A172 (cell line): ENCODE measurements around the gene IGSF3. TPM values are rescaled to one million over a fixed set of nuclear protein-coding genes. Genes with fewer than 3 reads are reported as not detected.
"Not testable (repeated sequence)": the region's sequence is repeated elsewhere in the genome, so short reads cannot be mapped to it uniquely, and the experiment has no call there.

Source experiments
- DNase-seq: peaks from one replicate; pipeline ENCODE4 v3.0.0-alpha.2; 2015; ENCODE audit warnings: low spot score
- total RNA-seq: library from RNA; depleted of rRNA; stranded (reverse); fragments of >200 nt; shearing (Covaris generic); gene quantifications from 2 replicates; pipeline ENCODE4 v1.2.3, GENCODE V29; 2014

The IGSF3 gene
- total RNA-seq, 1 experiment from 2014 or later, result 20.9 TPM

DNA sequence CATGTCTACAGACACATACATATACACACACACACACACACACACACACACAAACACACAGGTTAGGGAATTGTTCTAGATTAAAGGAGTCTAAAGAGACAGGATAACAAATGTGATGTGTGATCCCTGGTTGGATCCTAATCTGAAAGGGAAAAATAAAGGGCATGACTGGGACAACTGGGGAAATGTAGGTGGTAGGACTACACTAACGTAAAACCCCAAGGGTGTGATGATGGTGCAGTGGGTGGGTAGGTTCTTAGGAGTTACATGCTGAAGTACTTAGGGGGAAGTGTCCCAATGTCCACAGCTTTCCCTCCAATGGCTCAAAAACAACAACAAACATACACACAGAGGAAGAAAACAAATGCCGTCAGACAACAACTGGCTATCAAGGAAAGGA lies 68.2 kb downstream of the IGSF3 start:
- not testable (repeated sequence) for DNase-seq

DNA sequence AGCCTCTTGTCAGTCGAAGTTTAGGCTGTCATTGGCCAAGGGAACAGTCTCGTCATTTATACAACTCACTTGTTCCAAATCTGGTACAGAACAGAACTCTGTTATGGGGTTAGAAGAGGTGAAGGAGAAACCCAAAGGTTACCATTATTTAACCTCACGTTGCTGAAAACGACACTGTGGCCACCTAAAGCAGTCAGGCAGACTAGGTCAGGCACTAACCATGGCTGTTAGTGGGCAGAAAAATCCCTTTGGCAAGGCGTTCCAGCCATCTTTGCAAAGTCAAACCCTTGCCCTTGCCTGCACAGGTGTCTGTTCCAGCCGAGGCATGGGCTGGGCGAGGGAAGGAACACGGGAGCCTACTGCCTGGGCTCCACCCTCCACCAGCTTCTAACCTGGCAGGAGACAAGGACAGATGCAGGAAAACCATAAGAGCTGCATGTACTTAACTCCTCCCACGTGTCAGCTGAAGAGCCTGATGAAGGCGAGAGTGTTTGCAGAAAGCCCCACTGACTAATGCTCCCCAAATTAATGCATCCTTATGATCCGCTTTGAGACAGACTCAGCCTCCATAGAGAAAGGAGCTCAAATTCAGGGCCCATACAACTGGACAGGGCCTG lies 69.0 kb downstream of the IGSF3 start:
- DNase-seq, result not testable (repeated sequence)

DNA sequence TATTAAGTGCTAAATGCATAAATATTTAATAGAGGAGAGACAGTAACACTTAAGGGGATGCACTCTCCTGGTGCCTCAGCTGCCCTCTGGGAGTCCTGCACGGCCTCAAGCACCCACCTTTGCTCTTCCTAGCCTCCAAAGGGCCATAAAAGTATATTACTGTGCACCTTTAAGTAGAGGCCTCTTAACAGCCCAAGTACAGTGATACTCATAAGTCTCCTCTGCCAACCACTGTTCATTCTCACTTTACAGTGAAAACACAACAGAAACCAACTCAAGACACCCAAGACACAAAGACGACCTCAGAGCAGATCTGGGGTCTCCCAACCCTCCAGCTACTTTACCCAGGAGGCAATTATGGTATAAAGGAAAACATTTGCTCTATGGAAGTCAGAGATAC lies 70.1 kb downstream of the IGSF3 start:
- not testable (repeated sequence) for DNase-seq

DNA sequence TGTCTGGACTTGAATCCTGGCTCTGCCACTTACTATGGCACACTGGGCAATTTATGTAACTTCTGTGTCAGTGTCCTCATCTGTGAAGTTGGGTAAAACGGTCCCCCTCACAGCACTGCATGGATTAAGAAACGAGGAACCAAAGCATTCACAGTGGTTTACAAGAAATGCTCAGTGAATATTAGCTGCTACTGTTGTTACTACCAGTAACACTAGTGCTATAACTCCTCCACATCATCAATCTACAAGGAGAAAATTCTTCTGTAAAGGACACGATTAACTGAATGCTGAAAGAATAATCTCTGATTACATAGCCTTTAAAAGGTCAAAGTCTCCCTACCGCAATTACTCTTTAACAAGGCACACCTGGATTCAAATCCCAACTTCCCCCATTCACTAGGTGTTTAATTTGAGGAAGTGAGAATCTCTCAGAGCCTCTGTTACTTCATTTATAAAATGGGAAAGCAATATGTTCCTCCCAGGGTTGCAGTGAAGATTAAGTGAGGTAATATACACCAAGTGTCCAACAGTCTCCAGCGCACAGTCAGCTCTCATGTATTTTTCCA lies 70.7 kb downstream of the IGSF3 start:
- DNase-seq, result not testable (repeated sequence)

DNA sequence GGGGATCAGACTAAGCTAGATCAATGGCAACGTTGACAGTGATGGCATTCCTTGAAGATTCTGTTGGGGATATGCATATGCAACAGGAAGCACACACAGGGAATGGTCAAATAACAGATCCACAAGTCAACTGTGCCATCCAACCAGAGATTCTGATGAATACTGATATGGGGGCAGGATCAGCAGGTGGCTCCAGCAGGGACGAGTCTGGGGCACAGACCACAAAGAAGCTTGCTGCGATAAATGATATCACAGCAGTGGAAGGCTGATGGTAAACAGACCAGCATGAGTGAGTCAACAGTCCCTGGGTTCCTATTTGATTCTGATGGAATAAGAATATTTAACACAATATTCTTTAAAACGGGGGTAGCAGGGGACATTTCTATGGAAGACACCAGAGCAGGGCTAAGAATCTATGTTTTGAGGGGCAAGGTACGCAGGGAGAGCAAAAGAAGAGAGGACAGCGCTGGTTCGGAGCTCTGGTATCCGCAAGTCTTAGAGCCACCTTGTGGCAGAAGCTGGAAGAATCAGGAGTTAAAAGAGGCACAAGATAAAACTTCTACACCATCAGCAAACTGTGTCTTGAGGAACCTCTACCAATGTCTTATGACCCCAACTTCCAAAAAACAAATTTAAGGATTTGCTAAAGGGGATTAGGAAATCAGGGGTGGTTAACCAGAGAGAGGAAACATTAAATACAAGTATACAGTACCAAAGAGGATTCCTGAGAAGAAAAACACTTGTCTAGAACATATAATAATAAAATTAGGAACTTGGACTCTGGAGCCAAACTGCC lies 71.4 kb downstream of the IGSF3 start:
- DNase-seq, result peak; percentile 21

DNA sequence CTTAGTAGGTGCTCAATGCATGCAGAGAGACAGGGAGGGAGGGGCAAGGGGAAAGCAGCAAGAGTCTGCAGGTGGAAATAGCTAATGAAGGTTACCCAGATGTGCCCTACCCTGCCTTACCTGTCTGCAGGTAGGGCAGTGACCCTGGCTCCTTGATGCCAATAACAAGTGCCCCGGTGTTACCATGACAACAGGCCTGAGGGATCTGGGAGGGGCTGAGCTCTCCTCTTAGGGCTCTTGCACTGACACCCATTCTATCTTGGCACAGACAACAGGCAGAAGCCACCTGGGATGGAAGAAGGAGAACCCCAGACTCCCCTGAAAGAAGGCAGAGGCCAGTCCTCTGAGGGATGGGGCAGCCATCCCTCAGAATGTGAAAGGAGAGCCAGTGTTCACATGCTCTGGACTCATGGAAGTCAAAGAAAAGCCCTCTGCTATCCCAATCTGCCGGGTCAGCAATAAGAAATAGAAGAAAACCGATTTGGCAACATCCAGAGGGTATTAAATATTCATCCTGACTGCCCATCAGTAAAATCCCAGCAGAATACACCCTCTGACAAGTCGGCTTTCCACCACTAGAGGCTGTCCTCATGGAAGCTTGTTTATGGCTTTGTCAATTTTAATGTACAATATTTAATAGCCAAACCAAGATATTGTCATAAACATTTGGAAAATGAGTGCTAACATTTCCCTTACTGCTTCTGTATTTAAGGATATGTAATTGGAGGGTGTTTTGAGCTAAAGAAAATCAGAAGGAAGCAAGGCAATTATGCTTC lies 72.3 kb downstream of the IGSF3 start:
- not testable (repeated sequence) for DNase-seq

DNA sequence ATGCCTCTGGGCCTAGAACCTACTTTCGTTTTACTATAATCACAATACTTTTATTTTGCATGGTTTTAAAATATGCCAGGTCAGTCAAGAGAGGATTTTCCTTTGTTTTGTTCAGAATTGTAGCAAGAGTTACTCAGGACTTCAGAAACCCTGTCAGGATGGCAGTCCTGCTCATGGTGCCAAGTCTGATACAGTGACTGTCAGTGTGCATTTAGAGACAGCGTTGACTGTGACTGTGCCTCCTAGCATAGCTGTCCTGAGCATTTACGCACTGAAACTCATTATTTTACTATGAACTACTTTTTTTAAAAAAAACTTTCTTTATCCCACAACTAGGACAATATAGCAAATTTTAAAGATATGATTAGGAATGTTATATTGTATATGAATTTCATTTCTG lies 73.6 kb downstream of the IGSF3 start:
- not testable (repeated sequence) for DNase-seq

DNA sequence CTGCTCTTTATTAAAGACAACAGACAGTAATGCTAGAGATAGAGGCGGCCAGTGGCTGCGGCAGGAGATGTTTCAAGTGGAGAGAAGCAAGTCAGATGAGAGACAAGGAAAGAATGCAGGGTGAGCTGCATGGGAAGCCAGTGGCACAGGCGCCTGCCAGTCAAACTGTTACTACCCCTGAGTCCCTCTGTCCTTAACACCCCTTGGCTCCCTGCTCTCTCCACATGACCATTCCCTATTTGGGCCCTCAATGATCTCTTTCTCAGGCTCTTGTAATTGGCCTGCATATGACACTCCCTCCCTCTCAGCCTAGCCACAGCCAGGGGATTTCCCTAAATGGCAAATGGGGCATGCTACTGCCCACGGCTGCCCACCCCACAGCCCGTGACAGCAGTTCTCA lies 74.1 kb downstream of the IGSF3 start:
- DNase-seq, result not testable (repeated sequence)

DNA sequence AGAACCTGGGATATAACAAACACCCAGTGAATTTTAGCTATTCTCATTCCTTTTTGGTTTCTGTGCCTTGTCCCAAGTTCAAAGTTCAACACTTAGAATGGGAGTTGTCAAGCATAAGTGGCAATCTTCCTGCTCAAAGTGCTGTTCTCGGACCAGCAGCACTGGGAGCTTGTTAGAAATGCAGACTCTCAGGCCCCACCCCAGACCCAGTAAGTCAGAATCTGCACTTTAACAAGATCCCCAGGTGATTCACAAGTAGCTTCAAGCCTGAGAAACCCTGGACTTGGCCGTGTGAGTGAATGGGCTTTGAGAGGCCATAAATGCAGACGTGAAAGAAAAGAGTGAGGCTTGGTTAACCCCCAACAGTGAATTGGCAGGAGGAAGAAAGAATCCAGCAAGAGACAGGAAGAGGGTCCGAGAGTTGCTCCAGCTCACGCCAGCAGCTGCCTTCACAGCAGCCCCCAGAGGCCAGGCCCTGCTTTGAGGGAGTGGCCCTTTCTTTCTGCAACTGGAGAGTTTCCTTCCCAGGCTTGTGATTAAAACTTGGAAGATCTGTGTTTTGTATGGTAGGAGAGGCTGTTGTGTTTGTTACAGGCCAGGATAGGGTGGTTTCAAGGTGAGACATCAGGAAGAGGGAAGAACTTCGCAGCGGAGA lies 75.5 kb downstream of the IGSF3 start:
- DNase-seq, result not testable (repeated sequence)

DNA sequence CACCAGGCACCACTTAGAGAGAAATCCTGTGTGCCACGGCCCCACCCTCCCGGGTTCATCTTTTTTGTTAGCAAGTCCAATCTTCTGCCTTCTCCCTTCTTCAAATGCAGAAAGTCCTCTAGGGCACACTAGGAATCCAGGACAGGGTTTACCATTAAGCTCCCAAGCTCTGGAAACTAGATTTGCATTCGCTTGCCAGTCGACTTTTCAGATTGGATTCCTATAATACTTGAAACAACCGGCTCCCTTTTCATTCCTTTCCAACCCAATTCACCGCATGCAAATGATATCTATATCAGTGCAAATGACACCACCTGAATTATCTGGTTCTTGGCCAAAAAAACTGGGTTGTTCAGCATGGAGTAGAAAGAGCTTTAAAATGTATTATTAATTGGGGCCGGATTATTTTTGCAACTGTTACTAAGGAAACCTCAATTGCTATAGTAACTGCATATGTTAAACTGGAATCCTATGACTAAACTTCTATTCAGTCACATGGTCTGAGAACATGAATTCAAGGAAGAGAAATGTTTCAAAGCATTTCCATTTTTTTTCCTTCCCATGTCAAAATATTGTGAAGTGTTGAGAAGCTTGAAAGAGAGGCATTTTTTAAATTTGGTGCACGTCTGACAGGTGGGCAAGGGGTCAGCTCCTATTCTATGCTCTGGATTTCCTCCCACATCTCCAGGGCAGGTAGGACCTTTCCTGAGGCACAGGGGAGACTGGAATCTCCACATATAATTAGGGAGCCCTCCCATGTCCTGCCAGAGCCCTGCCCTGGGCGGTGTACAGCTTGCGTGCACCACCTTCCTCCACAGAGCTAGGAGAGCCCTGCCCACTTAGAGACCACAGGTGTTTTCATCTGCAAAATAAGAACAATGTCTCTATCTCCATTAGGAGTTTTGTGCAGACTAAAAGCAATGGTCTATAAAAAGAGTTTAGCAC lies 76.3 kb downstream of the IGSF3 start:
- not testable (repeated sequence) for DNase-seq

DNA sequence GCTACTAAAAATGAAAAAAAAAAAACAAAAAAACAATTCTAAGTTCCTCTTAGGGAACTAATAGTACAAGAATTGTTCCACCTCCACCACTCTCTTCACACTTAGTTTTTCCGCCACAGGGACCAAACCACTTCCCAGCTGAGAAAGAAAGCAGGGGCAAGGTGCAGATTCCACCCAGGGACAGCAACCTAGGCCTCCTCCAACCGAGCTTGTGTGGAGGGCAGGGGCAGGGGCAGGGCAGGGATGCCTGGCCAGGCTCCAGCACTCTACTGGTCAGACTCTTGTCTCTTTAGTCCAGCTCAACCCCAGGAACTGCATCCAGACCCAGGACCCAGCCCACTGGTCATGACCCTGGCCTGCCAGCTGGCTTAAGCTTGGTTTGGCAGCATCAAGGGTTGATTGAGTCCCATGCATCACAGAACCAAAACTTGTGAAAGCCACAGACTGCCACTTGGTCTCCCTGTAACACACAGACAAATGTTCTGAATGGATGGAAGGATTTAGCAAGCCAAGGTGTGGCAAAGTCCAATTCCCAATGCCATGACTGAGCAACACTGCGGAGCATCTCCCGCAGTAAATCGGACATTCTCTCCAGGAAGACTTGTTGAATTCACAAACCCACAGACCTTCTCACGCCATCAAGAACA lies 77.1 kb downstream of the IGSF3 start:
- DNase-seq, result not testable (repeated sequence)

DNA sequence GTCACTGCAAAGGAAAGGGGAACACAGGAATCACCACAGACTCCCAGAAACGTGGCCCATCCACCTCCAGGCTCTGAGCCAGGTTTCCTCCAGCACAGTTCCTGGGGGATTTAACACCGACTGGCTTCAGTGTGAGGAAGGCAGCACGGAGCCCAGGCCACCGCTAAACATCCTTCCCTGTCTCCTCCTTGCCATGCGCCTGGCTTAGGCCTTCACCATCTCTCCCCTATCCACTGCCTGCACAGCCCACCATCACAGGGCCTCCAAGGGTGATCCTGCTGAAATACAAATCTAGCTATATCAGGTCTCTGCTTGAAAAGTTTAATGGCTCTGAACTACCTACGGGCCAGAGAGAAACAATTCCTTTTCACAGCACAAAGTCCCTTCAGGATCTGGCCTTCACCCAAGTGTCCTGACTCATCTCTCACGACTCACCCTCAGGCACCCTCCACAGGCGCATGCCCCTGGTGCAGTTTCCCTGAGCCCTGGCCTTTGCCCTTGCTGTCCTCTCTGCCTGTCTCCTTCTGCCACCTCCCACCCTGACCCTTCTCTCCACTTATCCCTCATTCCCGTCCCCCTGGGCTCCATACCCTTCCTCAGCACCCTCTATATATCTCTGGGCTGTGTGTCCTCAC lies 78.3 kb downstream of the IGSF3 start:
- peak; percentile 36 for DNase-seq

DNA sequence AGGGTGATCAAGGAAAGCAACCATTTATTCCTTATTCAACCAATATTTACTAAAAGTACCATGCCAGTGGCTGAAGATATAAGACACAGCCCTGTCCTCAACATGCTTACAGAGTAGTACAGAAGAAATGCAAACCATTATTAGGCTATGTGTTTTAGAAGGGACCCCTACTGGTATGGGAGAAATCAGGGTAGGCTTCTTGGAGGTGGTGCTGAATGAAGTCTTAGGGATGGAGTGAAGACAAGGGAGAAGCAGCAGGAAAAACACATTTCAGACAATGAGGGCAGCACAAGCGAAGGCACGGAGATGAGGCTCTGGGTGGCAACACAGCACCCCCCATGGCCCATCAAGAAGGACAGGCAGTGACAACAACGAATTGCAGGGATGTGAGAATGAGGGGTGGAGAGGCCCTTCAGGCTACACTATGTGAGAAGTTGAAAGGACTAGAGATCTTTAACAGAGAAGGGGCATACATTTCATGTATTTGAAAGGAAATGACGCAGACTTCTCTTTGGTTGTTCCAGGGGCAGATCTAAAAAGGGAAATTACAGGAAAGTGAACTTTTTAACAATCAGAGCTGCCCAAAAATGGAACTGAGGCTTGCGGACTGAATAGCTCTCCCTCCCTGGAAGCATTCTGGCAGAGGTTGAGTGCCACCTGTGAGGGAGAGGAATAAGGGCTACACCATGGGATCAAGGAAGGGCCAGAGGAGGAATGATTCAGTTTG lies 79.9 kb downstream of the IGSF3 start:
- no peak for DNase-seq

DNA sequence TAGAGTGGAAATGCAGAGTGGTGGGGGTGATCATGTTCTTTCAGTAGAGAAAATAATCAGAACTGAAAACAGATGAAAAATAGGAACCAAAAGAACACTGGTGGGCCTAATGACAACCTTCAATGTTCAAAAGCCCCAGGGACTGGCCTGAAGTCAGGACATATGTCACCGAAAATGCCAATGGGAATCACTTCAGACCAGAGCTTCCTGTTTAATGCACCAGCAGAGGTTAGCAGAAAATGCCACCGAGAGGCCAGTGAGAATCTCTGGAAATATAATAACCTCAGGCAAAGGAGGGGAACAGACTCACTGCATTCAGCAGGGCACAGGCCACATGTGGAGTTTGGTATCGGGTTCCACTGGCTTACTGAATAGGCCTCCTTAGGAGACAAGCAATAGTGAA lies 80.8 kb downstream of the IGSF3 start:
- DNase-seq, result no peak

DNA sequence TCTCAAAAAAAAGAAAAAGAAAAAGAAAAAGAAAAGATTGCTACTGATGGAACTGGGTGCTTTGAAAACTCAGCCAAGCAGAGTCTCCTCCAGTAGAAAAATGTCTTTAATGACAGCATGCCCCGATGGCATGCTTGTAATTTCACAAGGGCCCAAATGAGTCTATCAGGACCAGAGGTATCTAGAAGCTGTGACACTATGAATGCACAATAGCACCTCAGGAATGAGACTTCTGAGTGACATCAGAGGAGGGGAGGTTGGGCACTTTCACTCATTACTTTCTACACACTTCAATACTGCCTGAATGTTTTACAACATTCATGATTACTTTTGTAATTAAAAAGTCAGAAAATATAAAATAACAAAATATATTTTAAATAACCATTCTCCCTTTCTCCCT lies 81.6 kb downstream of the IGSF3 start:
- DNase-seq, result no peak

DNA sequence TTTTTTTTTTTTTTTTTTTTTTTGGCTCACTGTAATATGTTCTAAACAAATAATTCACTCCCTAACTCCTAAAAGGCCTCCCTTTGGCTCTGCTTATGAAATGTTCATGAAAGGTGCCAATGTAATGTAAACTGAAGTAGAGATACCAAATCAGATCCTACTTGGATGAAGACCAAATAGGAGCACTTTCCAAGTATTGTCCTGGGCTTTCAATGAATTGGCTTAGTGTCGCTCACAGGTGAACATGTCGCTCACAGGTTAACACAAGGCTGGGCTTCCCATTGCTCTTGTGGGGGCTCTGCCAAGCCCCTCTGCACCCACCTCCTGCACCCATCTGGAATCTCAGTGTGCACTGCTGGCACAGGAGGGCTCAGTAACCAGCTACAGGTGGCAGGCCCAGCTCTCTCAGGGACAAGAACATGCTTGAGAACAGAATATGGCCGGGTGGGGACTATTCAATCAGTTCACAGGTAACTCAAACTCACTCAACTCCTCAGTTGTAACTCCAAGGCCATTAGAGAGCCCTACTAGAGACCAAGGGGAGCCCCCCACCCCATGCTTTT lies 86.1 kb downstream of the IGSF3 start:
- DNase-seq, result no peak

DNA sequence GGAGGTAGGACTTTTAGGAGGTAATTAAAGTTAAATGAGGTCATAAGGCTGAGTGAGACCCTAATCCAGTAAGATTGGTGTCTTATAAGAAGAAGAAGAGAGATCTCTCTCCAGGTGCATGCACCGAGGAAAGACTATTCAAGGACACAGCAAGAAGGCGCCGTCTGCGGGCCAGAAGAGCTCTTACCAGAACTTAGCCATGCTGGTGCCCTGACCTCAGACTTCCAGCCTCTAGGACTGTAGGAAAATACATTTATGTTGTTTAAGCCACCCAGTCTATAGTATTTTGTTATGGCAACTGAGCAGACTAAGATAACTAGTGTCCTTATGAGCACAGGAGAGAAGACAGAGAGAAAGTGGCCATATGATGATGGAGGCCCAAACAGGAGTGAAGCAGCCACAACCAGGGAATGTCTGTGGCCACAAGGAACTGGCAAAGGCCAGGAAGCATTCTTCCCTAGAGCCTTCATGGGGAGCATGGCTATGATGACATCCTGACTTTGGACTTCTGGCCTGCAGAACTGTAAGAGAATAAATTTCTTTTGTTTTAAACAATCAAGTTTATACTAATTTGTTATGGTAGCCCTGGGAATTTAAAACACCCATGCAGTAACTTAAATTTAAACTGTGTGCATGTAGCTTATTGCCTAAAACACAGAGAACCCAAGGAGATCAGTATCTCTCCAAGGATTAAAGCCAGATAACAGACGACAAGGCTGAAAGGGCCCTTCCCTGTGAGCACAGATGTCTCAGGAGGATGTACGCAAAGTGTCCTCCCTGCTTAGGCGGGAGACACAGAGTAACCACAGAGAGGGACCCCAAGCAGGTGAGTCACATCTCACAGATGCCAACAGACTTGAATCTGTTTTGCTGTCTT lies 86.8 kb downstream of the IGSF3 start:
- no peak for DNase-seq
